GM12878 (cell line): ENCODE results near the gene MEI1. TPM values are rescaled to one million over a fixed set of nuclear protein-coding genes. Genes with fewer than 3 reads are reported as not detected.
A peak's percentile ranks its signal among the peaks of the same experiment; 100 is the strongest.

Experiments used
- GATAD2B ChIP-seq: fragments of 450-650 bp; conservative IDR thresholded peaks from 2 replicates; pipeline ENCODE4 v1.6.1; 2017; ENCODE audit warnings: low read depth, mild to moderate bottlenecking, moderate library complexity
- HDAC6 ChIP-seq: fragments of 200-600 bp; sonication (generic); IDR thresholded peaks from one replicate; pipeline ENCODE4 v1.8.0; 2017; ENCODE audit warnings: antibody characterized with exemption; ENCODE audit not compliant: unreplicated experiment
- MLLT1 ChIP-seq: fragments of 450-650 bp; IDR thresholded peaks from 2 replicates; pipeline ENCODE4 v1.6.1; 2016; ENCODE audit warnings: mild to moderate bottlenecking
- MTA2 ChIP-seq: fragments of 450-650 bp; IDR thresholded peaks from 2 replicates; pipeline ENCODE4 v1.6.1; 2016; ENCODE audit warnings: low read depth, mild to moderate bottlenecking, moderate library complexity
- NFXL1 ChIP-seq: fragments of 450-650 bp; IDR thresholded peaks from 2 replicates; pipeline ENCODE4 v1.6.1; 2017; ENCODE audit warnings: antibody characterized with exemption, mild to moderate bottlenecking, borderline replicate concordance
- NKRF ChIP-seq: fragments of 450-650 bp; conservative IDR thresholded peaks from 2 replicates; pipeline ENCODE4 v1.6.1; 2017; ENCODE audit warnings: mild to moderate bottlenecking, moderate library complexity
- NR2F1 ChIP-seq: fragments of 450-650 bp; conservative IDR thresholded peaks from 2 replicates; pipeline ENCODE4 v1.6.1; 2017; ENCODE audit warnings: mild to moderate bottlenecking
- POU2F2 ChIP-seq: IDR thresholded peaks from 3 replicates; pipeline ENCODE4 v1.6.1; 2011; ENCODE audit warnings: low read depth, mild to moderate bottlenecking, low read length, borderline replicate concordance
- RAD51 ChIP-seq: fragments of 450-650 bp; IDR thresholded peaks from 2 replicates; pipeline ENCODE4 v1.6.1; 2016; ENCODE audit warnings: moderate library complexity, mild to moderate bottlenecking, inconsistent platforms
- SIX5 ChIP-seq: IDR thresholded peaks from 2 replicates; pipeline ENCODE4 v1.6.1; 2011; ENCODE audit warnings: mild to moderate bottlenecking, low read depth, low read length, moderate library complexity; ENCODE audit not compliant: severe bottlenecking
- SMC3 ChIP-seq: IDR thresholded peaks from 2 replicates; pipeline ENCODE4 v1.6.1; 2011; ENCODE audit warnings: low read length, improper control_type of control experiment, borderline replicate concordance
- TBL1XR1 ChIP-seq: IDR thresholded peaks from 2 replicates; pipeline ENCODE4 v1.6.1; 2012; ENCODE audit warnings: low read depth, low read length, improper control_type of control experiment
- WRNIP1 ChIP-seq: IDR thresholded peaks from 2 replicates; pipeline ENCODE4 v1.6.1; 2011; ENCODE audit warnings: low read depth, low read length, improper control_type of control experiment, borderline replicate concordance
- ZBED1 ChIP-seq: IDR thresholded peaks from 2 replicates; pipeline ENCODE4 v1.6.1; 2016; ENCODE audit warnings: borderline replicate concordance
- ZNF592 ChIP-seq: fragments of 450-650 bp; IDR thresholded peaks from 2 replicates; pipeline ENCODE4 v1.6.1; 2017; ENCODE audit warnings: mild to moderate bottlenecking, moderate library complexity
- ZNF622 ChIP-seq: fragments of 450-650 bp; IDR thresholded peaks from 2 replicates; pipeline ENCODE4 v1.6.1; 2017; ENCODE audit warnings: mild to moderate bottlenecking, inconsistent platforms
- polyA plus RNA-seq, 11 experiments: library from polyadenylated mRNA; depleted of rRNA in 4 of 11; unstranded in 6 of 11; stranded (reverse) in 5 of 11; fragments of >200 nt; fragmentation: Nextera tagmentation in 4 of 11; fragmentation: Illumina TruSeq in 1 of 11; extraction: Ambion mirVana in 4 of 11; extraction: Trizol in 1 of 11; gene quantifications; 1 replicate in 1 of 11; 2 replicates in 10 of 11; pipeline versions ENCODE4 v1.2.1 to v1.2.3, GENCODE V29; 2011 to 2016; ENCODE audit warnings: inconsistent platforms in 2 of 11, missing spikeins in 2 of 11, low read depth in 1 of 11
- total RNA-seq, 4 experiments: library from RNA; depleted of rRNA in 3 of 4; stranded (reverse); fragments of >200 nt in 3 of 4; fragmentation: Illumina TruSeq in 1 of 4; extraction: Trizol in 1 of 4; gene quantifications; 2 replicates each; pipeline versions ENCODE4 v1.2.1 to v1.2.3, GENCODE V29; 2013 to 2021
- TF ChIP-seq, protein P1 (sequence below): IDR thresholded peaks from 2 replicates; pipeline ENCODE4 v1.6.1; 2012; ENCODE audit warnings: low read length, inconsistent platforms
- TF ChIP-seq, protein P2 (sequence below): fragments of 450-650 bp; IDR thresholded peaks from 2 replicates; pipeline ENCODE4 v1.6.1; 2017; ENCODE audit warnings: mild to moderate bottlenecking
- TF ChIP-seq, protein P3 (sequence below): IDR thresholded peaks from 2 replicates; pipeline ENCODE4 v1.6.1; 2011; ENCODE audit warnings: low read depth, mild to moderate bottlenecking, low read length, moderate library complexity, borderline replicate concordance; ENCODE audit errors: extremely low read depth

MEI1 gene
- total and polyA plus RNA-seq, 10 of the 15 experiments (the other 5 are each of a cell fraction or from before 2014, with no cell fraction given), result 27.9 to 48.9 (median 35.8) TPM

DNA sequence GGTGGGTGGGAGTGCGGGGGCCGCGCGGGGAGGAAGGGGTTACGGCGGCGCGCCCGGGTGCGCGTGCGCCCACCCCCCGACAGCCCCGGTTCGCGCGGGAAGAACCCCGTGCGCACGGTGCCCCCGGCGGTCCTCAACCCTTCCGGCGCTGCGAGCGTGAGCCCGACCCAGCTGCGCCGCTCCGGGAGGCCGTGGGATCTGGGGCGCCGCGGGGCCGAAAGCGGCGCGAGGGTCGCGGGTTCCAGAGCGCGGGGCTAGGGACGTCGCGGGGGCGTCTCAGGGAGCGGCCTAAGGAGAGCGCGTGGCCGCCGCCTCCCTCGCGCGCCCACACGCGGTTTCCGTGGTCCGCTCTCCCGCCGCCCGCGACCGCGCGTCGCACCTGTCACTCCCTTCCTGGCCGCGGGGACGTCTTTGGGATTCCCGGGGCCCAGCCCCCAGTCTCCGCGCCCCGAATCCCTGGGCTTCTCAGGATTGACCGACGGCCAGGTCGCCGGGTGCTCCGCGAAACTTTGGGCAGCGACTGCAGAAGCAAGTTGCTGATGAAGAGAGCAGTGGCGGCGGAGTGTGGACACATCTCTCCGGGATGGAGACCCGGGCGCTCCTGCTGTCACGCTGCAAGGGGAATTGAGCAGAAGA is 134.2 kb downstream of the MEI1 start (continued):
- TF ChIP-seq NKRF (no peak; the same call in 1 of the 2 replicates), GATAD2B (peak; percentile 95), MTA2 (no peak), WRNIP1 (no peak), SIX5 (no peak), SMC3 (no peak), RAD51 (no peak), NFXL1 (no peak), POU2F2 (no peak), HDAC6 (no peak), ZNF592 (no peak), MLLT1 (no peak; the same call in 1 of the 2 replicates), TBL1XR1 (no peak), ZBED1 (no peak), NR2F1 (no peak; the same call in 1 of the 2 replicates), ZNF622 (no peak)
- TF ChIP-seq, protein P1, sequence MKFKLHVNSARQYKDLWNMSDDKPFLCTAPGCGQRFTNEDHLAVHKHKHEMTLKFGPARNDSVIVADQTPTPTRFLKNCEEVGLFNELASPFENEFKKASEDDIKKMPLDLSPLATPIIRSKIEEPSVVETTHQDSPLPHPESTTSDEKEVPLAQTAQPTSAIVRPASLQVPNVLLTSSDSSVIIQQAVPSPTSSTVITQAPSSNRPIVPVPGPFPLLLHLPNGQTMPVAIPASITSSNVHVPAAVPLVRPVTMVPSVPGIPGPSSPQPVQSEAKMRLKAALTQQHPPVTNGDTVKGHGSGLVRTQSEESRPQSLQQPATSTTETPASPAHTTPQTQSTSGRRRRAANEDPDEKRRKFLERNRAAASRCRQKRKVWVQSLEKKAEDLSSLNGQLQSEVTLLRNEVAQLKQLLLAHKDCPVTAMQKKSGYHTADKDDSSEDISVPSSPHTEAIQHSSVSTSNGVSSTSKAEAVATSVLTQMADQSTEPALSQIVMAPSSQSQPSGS, result no peak
- TF ChIP-seq, protein P2, sequence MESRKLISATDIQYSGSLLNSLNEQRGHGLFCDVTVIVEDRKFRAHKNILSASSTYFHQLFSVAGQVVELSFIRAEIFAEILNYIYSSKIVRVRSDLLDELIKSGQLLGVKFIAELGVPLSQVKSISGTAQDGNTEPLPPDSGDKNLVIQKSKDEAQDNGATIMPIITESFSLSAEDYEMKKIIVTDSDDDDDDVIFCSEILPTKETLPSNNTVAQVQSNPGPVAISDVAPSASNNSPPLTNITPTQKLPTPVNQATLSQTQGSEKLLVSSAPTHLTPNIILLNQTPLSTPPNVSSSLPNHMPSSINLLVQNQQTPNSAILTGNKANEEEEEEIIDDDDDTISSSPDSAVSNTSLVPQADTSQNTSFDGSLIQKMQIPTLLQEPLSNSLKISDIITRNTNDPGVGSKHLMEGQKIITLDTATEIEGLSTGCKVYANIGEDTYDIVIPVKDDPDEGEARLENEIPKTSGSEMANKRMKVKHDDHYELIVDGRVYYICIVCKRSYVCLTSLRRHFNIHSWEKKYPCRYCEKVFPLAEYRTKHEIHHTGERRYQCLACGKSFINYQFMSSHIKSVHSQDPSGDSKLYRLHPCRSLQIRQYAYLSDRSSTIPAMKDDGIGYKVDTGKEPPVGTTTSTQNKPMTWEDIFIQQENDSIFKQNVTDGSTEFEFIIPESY, result no peak
- TF ChIP-seq, protein P3, sequence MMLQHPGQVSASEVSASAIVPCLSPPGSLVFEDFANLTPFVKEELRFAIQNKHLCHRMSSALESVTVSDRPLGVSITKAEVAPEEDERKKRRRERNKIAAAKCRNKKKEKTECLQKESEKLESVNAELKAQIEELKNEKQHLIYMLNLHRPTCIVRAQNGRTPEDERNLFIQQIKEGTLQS, result no peak
